Activated CD4-positive, alpha-beta T cell treated with anti-CD3 and anti-CD28 coated beads, Interleukin-2, amount 10 ng/mL, durations not matched to agents 24 days and 14 days (primary cell): ENCODE results near the gene XPC. TPM values are rescaled to one million over a fixed set of nuclear protein-coding genes. Genes with fewer than 3 reads are reported as not detected.
"Not testable (repeated sequence)": the region's sequence is repeated elsewhere in the genome, so short reads cannot be mapped to it uniquely, and the experiment has no call there.

Source experiments
- DNase-seq: peaks from one replicate; pipeline ENCODE4 v3.0.0; 2022
- H3K27ac Mint-ChIP-seq: one replicate; pipeline ENCODE4 v1.8.0; 2022; ENCODE audit warnings: mild to moderate bottlenecking, mixed read lengths
- H3K27me3 Mint-ChIP-seq: one replicate; pipeline ENCODE4 v1.8.0; 2022; ENCODE audit warnings: mixed read lengths
- H3K36me3 Mint-ChIP-seq: one replicate; pipeline ENCODE4 v1.8.0; 2022; ENCODE audit warnings: low read depth, mild to moderate bottlenecking, mixed read lengths
- H3K4me1 Mint-ChIP-seq: one replicate; pipeline ENCODE4 v1.8.0; 2021; ENCODE audit warnings: mixed read lengths
- H3K4me3 Mint-ChIP-seq: one replicate; pipeline ENCODE4 v1.8.0; 2022; ENCODE audit warnings: mild to moderate bottlenecking, moderate library complexity, mixed read lengths
- H3K9me3 Mint-ChIP-seq: one replicate; pipeline ENCODE4 v1.8.0; 2021; ENCODE audit warnings: mixed read lengths
- intact Hi-C: fragments of 100-400 bp; cut with micrococcal nuclease; formaldehyde crosslinking; loops from one replicate; pipeline ENCODE4 v1.15.1; 2023
- total RNA-seq: library from RNA; stranded (reverse); gene quantifications from 2 replicates; pipeline ENCODE4 v1.2.3, GENCODE V29; 2022

Gene XPC
- total RNA-seq, 1 donor from 2014 or later = 29.7 TPM

DNA sequence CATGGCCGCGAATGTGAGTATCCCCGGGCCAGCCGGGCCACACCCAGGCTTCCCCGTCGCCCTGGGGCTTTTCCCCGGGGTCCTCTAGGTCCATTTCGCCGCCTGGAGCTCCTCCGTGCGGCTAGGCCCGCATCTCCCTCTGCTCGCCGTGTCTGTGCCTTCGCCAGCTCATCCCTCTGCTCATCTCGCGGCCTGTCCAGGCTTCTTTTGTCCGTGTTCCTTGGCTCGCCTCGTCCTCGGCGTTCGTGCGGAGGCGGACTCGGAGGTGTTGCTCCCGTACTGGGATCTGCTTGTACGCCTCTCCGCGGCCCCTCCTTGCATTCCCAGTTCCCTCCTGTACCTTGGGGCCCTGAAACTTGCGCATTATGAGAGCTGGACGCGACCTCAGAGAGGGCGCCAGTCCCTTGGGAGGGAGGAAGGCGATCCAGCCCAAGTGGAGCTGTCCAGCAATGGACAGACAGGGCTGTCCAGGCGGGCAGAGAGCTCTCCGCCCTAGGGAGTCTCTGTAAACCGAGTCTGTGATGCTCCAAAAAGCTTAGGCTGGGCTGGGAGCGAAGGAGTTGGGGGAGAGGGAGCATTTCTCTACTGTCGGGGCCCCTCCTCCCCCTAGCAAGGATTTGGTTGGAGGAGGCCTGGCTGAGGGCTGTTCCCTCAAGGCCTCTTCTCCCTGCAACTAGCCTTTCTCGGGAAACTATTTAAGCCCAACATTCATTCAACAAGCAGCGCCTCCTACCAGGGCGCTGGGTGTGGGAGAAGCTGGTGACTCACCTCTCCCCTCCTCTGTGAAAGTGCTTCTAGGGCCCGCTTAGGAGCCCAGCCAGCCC lies 53.0 kb downstream of the XPC start:
- intact Hi-C loops = loop anchor here (1.0 to 10.0 kb wide), 3 partner anchors 19 to 1461 kb away; partner anchors contain the start of genes RAF1 and SLC6A6
- Mint-ChIP-seq H3K27ac (peak overlapping the region; percentile 95), H3K4me1 (peaks cover 50% of the 10 kb centered on the region), H3K36me3 (peaks cover 47% of the 10 kb centered on the region), H3K4me3 (peak overlapping the region; percentile 98), H3K9me3 (peaks cover 5% of the 10 kb centered on the region), H3K27me3 (no peaks in the 10 kb centered on the region)
- DNase-seq = peak; percentile 85

- no peaks in the 10 kb centered on the region for H3K27me3 Mint-ChIP-seq
- H3K9me3 Mint-ChIP-seq = peaks cover 5% of the 10 kb centered on the region
- H3K4me1 Mint-ChIP-seq = peaks cover 54% of the 10 kb centered on the region
- intact Hi-C loops = loop anchor here (1.0 to 10.0 kb wide), 9 partner anchors 20 to 1460 kb away; partner anchors contain the start of genes CCDC174, LSM3, NR2C2 and RAF1
- H3K36me3 Mint-ChIP-seq = peaks cover 49% of the 10 kb centered on the region
- peak within 1 kb of the TSS; percentile 98 for H3K4me3 Mint-ChIP-seq
- peak within 1 kb of the TSS; percentile 95 for H3K27ac Mint-ChIP-seq
- peak; percentile 99 for DNase-seq
These were observed 53.7 kb downstream of the XPC start, which contains the start of the genes CHCHD4 and TMEM43 for GRCh38 chr3:14124615-14125192. Gene CHCHD4, minus strand, starts transcription at chr3:14124870. Its CDS starts 194 bp downstream, at chr3:14124676. Gene TMEM43, plus strand, starts transcription at chr3:14125052. Its CDS starts 142 bp downstream, at chr3:14125194.

GRCh38 chr3:14124223-14124614 lies 54.2 kb downstream of the XPC start:
- intact Hi-C loops = loop anchor here (1.0 to 10.0 kb wide), 7 partner anchors 54 to 1459 kb away; partner anchors contain the start of genes CCDC174, LSM3, NR2C2 and RAF1
- H3K4me1 Mint-ChIP-seq = peaks cover 53% of the 10 kb centered on the region
- peak overlapping the region; percentile 98 for H3K4me3 Mint-ChIP-seq

DNA sequence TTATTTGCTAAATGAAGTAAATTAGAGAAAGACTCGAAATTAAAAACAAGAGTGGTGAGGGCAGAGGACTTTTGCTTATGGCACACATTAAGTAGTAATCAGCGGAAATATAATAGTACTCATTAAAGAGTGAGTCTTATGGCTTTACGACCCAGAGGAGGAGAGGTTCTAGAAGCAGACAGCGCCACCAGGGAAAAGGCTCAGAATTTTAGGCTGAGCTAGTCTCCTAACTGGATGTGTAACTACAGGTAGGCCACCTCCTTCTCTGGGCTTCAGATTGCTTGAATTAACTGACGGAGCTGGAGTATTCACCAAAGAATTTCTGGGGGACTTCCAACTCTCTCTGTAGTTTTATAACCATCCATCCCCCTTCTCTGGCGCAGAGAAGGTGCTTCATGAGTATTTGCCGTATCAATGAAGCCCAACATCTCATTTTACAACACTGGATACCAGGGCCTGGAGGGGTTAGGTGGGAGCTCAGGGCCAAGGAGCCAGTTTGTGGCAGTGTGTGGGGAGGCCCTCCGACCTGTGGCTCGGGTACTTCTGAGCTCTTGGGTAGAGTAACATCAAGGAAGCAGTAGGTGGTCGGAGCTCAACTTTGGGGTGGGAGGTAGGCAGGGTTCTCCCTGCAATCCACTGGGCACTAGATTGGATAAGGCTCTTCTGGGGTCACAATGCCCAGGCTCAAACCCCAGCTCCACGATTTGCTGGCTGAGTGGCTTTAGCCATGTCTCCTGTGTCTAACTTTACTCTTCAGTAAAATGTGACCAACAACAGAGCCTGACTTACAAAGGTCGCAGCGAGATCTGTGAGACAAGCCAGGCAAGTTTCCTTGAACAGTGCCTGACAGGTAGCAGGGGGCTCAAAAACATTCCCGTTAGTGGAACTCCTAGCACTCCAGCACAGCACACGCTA lies 54.8 kb downstream of the XPC start:
- Mint-ChIP-seq H3K4me1 (peaks cover 53% of the 10 kb centered on the region), H3K9me3 (peaks cover 2% of the 10 kb centered on the region), H3K4me3 (peak overlapping the region; percentile 98), H3K27me3 (no peaks in the 10 kb centered on the region), H3K36me3 (peaks cover 44% of the 10 kb centered on the region), H3K27ac (peak overlapping the region; percentile 92)
- DNase-seq = no peak
- intact Hi-C loops = loop anchor here (1.0 to 10.0 kb wide), 7 partner anchors 55 to 1459 kb away; partner anchors contain the start of genes CCDC174, LSM3, NR2C2 and RAF1

More at GRCh38 chr3:14124223-14124614, 54.2 kb downstream of the XPC start:
- Mint-ChIP-seq H3K36me3 (peaks cover 46% of the 10 kb centered on the region), H3K9me3 (peaks cover 5% of the 10 kb centered on the region), H3K27ac (peak overlapping the region; percentile 92), H3K27me3 (no peaks in the 10 kb centered on the region)
- DNase-seq = peak; percentile 88

DNA sequence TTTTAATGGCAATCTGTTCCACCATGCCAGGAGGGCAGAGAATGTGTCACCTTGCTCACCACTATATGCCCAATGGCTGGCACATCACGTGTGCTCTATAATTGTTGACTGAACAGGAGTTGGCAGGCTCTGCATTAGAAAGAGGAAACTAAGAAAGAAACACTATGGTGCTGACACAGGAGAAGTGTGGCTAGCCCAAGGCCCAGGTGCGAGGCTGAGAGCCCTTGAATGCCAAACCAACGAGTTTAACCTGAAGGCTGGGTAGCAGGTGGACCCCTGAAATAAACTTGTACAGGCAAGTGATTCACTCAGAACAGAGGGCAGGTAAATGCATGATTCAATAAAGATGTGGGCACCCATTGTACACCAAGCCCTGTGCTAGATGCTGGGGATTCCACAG lies 56.1 kb downstream of the XPC start:
- Mint-ChIP-seq H3K27me3 (no peaks in the 10 kb centered on the region), H3K4me3 (peak overlapping the region; percentile 98), H3K27ac (peak overlapping the region; percentile 73), H3K9me3 (no peaks in the 10 kb centered on the region), H3K4me1 (peaks cover 45% of the 10 kb centered on the region), H3K36me3 (peaks cover 34% of the 10 kb centered on the region)
- intact Hi-C loops = loop anchor here (5.0 to 10.0 kb wide), 3 partner anchors 825 to 1458 kb away; partner anchors contain the start of genes NR2C2, RAF1 and RPL32
- peak; percentile 53 for DNase-seq

GRCh38 chr3:14121859-14122258 lies 56.5 kb downstream of the XPC start:
- no peak overlapping the region for H3K4me3 Mint-ChIP-seq
- no peaks in the 10 kb centered on the region for H3K9me3 Mint-ChIP-seq
- intact Hi-C loops = loop anchor here (5.0 to 10.0 kb wide), 3 partner anchors 825 to 1457 kb away; partner anchors contain the start of genes NR2C2, RAF1 and RPL32
- no peak overlapping the region for H3K27ac Mint-ChIP-seq
- peaks cover 42% of the 10 kb centered on the region for H3K4me1 Mint-ChIP-seq
- no peaks in the 10 kb centered on the region for H3K27me3 Mint-ChIP-seq
- H3K36me3 Mint-ChIP-seq = peaks cover 33% of the 10 kb centered on the region
- peak; percentile 53 for DNase-seq

- not testable (repeated sequence) for DNase-seq, H3K9me3 Mint-ChIP-seq, H3K27ac Mint-ChIP-seq, H3K4me3 Mint-ChIP-seq, H3K27me3 Mint-ChIP-seq
- Mint-ChIP-seq H3K36me3 (peaks cover 36% of the 10 kb centered on the region), H3K4me1 (peaks cover 35% of the 10 kb centered on the region)
- intact Hi-C loops = loop anchor here (5.0 to 10.0 kb wide), 3 partner anchors 826 to 1456 kb away; partner anchors contain the start of genes NR2C2, RAF1 and RPL32
These were observed 57.4 kb downstream of the XPC start for GRCh38 chr3:14120921-14121448.

DNA sequence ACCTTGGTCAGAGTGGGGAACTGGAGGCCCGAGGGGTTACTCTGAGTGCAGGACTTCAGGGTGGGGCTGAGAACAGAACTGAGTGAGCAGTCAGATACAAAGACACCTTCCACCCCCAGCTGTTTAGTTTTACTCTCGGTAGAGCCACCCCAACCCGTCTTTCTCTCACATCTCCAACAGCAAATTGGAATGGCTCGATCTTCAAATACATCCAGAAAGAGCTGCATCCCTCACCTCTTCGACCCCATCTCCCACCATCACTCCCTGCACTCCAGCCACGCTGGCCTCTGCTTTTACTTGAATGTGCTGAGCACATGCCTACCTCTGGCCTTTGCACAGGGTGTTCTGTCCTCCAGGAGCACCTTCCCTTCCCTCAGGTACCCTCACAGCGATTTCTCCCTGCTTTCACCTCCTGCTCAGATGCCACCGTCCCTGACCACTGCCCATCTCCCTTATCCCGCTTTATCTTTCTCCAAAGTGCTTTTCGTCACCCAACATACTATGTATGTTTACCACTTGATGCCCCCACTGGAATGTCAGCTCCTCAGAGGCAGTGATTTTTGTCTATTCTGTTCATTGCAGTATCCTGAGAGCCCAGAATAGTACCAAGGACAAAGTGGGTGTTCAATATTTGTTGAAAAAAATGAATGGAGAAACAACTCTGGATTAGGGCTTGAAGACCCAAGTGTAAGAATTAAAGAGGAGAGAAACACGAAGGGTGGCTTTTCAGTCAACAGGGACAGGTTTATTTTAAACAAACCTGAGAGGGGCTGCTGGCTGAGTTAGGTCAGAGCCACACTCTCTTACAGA lies 58.1 kb downstream of the XPC start:
- intact Hi-C loops = loop anchor here (5.0 to 10.0 kb wide), 3 partner anchors 827 to 1456 kb away; partner anchors contain the start of genes NR2C2, RAF1 and RPL32
- peaks cover 31% of the 10 kb centered on the region for H3K4me1 Mint-ChIP-seq
- H3K9me3 Mint-ChIP-seq = no peaks in the 10 kb centered on the region
- H3K27ac Mint-ChIP-seq = peak overlapping the region; percentile 35
- no peak overlapping the region for H3K4me3 Mint-ChIP-seq
- peaks cover 39% of the 10 kb centered on the region for H3K36me3 Mint-ChIP-seq
- peak; percentile 54 for DNase-seq
- no peaks in the 10 kb centered on the region for H3K27me3 Mint-ChIP-seq

- peaks cover 31% of the 10 kb centered on the region for H3K4me1 Mint-ChIP-seq
- DNase-seq = no peak
- peaks cover 43% of the 10 kb centered on the region for H3K36me3 Mint-ChIP-seq
- no peak overlapping the region for H3K27ac Mint-ChIP-seq
- intact Hi-C loops = loop anchor here (5.0 to 10.0 kb wide), 3 partner anchors 828 to 1455 kb away; partner anchors contain the start of genes NR2C2, RAF1 and RPL32
- no peaks in the 10 kb centered on the region for H3K9me3 Mint-ChIP-seq
- no peak overlapping the region for H3K4me3 Mint-ChIP-seq
- no peaks in the 10 kb centered on the region for H3K27me3 Mint-ChIP-seq
These were observed 58.8 kb downstream of the XPC start for GRCh38 chr3:14119651-14120050.

DNA sequence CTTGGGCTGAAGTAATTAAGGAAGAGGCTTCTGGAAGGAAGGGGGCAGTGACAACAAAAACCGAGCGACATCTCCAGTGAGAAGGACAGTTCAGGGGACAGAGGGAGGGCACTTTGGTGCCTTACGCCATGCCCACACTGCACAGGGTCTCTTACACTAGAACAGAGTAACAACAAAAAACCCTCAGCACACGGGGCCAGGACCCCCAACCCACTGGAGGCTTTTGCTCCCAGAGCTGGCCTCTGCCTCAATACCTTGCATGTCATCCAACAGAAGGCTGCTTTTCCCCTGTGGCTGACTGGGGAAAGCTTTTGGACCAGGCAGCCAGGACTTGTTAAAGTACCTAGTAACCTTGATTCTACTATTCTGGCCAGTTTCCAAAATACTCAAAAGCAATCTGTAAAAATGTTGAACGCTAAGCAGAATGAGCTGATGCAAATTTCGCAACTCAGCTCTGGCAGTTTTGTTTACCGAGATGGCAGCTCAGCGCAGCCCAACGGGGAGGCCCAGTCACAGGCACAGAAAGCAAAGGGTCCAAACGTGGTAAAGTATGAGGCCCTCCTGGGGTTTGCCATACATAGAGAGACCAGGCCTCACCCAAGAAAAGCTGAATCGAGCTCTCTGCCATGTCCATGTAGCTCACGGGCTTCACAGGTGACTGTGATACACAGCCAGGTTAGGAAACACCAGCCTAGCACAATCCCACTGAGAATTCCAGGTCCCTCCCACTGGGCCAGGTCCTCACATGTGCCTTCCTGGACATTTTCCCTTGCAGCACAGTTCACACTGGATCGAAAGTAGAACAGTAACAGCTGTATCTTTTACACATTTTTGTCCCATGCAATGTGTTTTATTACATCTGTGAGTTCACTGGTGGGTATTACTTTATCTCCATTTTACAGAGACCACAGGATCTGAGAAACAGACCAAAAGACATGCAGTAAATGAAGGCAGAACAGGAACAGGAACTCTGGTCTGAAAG lies 59.7 kb downstream of the XPC start:
- Mint-ChIP-seq H3K4me3 (no peak overlapping the region), H3K9me3 (no peaks in the 10 kb centered on the region), H3K36me3 (peaks cover 48% of the 10 kb centered on the region), H3K27ac (no peak overlapping the region), H3K4me1 (peaks cover 27% of the 10 kb centered on the region), H3K27me3 (no peaks in the 10 kb centered on the region)
- peak; percentile 47 for DNase-seq
- intact Hi-C loops = no loop called here
